GM21825 (cell line): ENCODE results near the gene RAP1A.
"Not testable (repeated sequence)": the region's sequence is repeated elsewhere in the genome, so short reads cannot be mapped to it uniquely, and the experiment has no call there.

Experiments
- ATAC-seq: cut with Tn5 transposase; IDR thresholded peaks from one replicate; pipeline ENCODE4 v1.9.1; 2021; ENCODE audit warnings: mild to moderate bottlenecking, moderate library complexity; ENCODE audit not compliant: unreplicated experiment

RAP1A gene

GRCh38 chr1:111660204-111661150, 40.9 kb downstream of the RAP1A start:
- no peak for ATAC-seq

GRCh38 chr1:111664652-111665051, 45.1 kb downstream of the RAP1A start:
- no peak for ATAC-seq

- no peak for ATAC-seq
These were observed 45.9 kb downstream of the RAP1A start for GRCh38 chr1:111665497-111665896.

GRCh38 chr1:111666828-111667227, 47.2 kb downstream of the RAP1A start:
- no peak for ATAC-seq

DNA sequence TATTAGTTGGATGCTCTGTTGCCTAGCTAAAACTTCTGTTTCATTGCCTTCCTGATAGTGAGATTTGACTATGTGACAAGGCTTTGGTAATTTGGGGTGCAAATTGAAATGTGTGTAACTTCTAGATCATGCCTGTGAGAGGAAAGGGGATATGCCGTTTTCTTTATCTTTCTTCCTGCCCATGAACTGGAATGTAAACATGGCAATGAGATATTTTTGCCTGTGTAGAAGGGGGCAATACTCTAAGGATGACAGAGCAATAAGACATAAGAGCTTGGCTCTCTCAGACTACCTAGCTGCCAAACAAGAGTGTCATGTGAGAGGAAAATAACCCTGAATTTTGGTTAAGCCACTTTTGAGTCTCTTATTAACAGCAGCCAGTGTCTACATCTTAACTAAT, 49.7 kb downstream of the RAP1A start:
- no peak for ATAC-seq

GRCh38 chr1:111671852-111672251, 52.3 kb downstream of the RAP1A start:
- no peak for ATAC-seq

DNA sequence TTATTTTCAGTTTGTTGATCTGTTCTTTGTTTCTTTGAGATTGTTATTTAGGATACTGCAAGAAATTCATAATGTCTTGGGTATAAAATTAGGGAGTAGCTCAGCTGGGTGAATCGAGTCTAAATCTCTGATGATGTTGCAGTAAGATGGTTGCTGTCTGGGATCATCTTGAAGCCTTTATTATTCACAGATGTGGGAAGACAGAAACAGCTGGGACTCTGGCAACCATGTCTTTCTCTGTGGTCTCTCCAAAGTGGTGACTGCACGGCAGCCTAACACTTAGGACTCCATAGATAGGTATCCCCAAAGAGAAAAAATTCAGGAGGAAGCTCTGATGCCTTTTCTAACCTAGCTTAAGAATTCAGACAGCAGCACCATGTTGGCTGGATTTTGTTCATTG, 52.7 kb downstream of the RAP1A start:
- no peak for ATAC-seq

GRCh38 chr1:111677604-111678003, 58.0 kb downstream of the RAP1A start:
- ATAC-seq: no peak

DNA sequence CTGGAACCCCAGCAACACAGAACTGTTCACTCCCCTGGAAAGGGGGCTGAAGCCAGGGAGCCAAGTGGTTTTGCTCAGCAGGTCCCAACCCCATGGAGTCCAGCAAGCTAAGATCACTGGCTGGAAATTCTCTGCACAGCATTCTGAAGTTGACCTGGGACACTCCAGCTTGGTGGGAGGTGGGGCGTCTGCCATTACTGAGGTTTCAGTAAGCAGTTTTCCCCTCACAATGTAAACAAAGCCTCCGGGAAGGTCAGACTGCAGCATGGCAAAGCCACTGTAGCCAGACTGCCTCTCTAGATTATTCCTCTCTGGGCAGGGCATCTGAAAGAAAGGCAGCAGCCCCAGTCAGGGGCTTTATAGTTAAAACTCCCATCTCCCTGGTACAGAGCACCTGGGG, 60.0 kb downstream of the RAP1A start:
- ATAC-seq: no peak

GRCh38 chr1:111680212-111680800, 60.7 kb downstream of the RAP1A start:
- ATAC-seq: not testable (repeated sequence)

DNA sequence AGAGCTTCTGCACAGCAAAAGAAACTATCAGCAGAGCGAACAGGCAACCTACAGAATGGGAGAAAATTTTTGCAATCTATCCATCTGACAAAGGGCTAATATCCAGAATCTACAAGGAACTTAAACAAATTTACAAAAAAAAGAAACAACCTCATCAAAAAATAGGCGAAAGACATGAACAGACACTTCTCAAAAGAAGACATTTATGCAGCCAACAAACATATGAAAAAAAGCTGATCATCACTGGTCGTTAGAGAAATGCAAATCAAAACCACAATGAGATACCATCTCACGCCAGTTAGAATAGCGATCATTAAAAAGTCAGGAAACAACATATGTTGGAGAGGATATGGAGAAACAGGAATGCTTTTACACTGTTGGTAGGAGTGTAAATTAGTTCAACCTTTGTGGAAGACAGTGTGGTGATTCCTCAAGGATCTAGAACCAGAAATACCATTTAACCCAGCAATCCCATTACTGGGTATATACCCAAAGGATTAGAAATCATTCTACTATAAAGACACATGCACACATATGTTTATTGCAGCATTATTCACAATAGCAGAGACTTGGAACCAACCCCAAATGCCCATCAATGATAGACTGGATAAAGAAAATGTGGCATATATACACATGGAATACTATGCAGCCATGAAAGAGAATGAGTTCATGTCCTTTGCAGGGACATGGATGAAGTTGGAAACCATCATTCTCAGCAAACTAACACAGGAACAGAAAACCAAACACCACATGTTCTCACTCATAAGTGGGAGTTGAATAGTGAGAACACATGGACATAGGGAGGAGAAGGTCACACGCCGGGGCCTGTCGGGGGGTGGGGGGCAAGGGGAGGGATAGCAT, 65.9 kb downstream of the RAP1A start:
- ATAC-seq: not testable (repeated sequence)

GRCh38 chr1:111690306-111690617, 70.7 kb downstream of the RAP1A start:
- no peak for ATAC-seq

DNA sequence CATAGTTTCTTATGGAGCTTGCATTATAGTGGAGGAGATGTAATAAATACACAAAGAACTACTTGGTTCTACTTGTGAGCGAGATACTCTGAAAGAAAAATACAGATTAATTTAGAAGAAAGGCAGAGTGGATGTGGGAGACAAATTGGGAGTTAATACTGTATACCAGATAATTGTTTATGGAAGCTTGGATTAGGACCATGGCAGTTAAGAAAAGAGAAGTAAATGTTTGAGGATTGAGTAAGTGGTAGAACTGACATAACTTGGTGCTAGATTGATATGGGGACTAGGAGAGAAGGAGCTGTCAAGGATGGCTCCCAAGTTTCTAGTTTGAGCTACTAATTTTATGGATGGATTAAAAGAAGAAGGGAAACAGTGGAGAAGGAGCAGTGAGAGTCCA, 72.3 kb downstream of the RAP1A start:
- ATAC-seq: no peak

GRCh38 chr1:111695801-111696200, 76.2 kb downstream of the RAP1A start:
- ATAC-seq: no peak

- ATAC-seq: no peak
These were observed 76.7 kb downstream of the RAP1A start for GRCh38 chr1:111696330-111696729.

DNA sequence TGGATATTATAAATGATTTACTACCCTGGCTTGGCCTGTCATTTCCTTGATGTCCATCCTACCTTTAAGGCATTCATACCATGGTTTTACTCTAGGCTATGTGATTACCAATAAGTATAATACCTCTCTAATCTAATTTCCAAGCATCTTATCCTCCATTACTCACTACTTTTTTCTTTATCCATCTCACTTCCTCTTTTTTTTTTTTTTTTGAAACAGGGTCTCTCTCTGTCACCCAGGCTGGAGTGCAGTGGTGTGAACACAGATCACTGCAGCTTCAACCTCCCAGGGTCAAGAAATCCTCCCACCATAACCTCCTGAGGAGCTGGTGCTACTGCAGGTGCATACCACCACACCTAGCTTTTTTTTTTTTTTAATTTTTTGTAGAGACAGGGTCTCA, 79.7 kb downstream of the RAP1A start:
- no peak for ATAC-seq

DNA sequence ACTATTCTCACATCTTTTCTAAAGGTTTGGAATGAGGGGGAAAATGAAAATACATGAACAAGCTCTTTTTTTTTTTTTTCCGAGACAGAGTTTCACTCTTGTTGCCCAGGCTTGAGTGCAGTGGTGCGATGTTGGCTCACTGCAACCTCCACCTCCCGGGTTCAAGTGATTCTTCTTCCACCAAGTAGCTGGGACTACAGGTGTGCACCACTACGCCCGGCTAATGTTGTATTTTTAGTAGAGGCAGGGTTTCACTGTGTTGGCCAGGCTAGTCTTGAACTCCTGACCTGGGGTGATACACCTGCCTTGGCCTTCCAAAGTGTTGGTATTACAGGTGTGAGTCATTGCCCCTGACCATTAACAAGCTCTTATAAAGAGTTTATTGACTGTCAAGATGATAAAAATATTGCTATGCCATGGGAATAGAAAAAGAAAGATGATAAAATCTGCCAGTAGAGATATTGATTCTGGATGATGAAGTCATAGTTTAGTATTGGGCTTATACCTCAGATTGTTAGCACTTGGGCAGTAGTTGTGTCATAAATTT, 83.0 kb downstream of the RAP1A start:
- ATAC-seq: no peak

GRCh38 chr1:111704240-111704639, 84.7 kb downstream of the RAP1A start:
- no peak for ATAC-seq

GRCh38 chr1:111704776-111705175, 85.2 kb downstream of the RAP1A start:
- no peak for ATAC-seq

DNA sequence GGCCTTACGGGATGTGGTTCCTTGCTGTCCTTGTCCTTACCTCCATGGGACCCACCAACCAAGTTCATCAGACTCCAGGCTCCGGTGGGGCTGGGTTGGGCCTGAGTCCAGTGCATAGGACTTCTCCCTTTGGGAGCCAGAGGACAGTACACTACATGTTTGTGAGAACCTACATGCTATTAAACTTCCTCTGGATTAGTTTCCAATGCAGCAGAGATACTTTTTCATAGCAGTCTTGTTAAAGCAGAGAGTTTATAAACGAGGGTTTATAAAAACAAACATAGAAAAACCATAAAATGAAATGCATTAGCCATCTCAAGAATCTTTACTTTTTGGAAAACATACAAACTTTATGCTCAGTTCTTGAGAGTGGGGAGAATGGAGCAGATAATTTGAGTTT, 86.3 kb downstream of the RAP1A start:
- no peak for ATAC-seq

DNA sequence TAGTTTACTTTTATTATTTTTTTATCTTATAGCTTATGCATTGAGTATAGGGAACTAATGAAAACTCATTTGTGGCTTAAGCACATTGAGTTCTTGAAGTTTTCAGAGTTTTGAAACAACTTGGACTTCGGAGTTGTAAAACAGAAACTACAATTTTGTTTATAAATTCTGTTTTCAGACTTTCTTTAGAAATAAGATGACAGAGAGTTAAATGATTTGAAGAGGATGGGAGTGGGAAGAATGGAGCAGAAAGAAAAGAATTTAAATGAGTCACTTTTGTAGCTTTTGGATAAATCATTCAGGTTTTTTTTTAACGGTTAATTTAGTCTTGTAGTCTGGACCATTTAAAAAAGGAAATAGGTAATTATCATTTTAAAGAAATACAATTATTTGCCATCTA, 87.3 kb downstream of the RAP1A start:
- ATAC-seq: no peak
